CD4-positive, CD25-positive, alpha-beta regulatory T cell (primary cell): ENCODE measurements around the gene TMEM245. TPM values are rescaled to one million over a fixed set of nuclear protein-coding genes. Genes with fewer than 3 reads are reported as not detected.
A peak's percentile ranks its signal among the peaks of the same experiment; 100 is the strongest.

Source experiments
- ATAC-seq, 2 donors: fragments of 150-1000 bp; cut with Tn5 transposase; one replicate each; pipeline ENCODE4 v1.10.0; 2021; ENCODE audit warnings: low read depth in 2 of 2, moderate number of reproducible peaks in 2 of 2, moderate library complexity in 1 of 2
- DNase-seq, 3 donors: peaks; one replicate each; pipeline versions ENCODE4 v3.0.0 to v3.0.0-alpha.2; 2012 to 2022; ENCODE audit warnings: mixed read lengths in 1 of 3
- H3K27ac ChIP-seq: one replicate; pipeline ENCODE4 v1.7.0; 2013; ENCODE audit warnings: mild to moderate bottlenecking, low read length; ENCODE audit not compliant: insufficient read depth, poor library complexity, severe bottlenecking
- H3K27me3 ChIP-seq: one replicate; pipeline ENCODE4 v1.7.0; 2013; ENCODE audit warnings: low read length; ENCODE audit not compliant: control insufficient read depth, insufficient read depth
- H3K36me3 ChIP-seq: one replicate; pipeline ENCODE4 v1.7.0; 2013; ENCODE audit warnings: mild to moderate bottlenecking, low read length, moderate library complexity; ENCODE audit not compliant: control insufficient read depth, insufficient read depth
- H3K4me1 ChIP-seq: 2 replicates; pipeline ENCODE4 v1.7.0; 2013; ENCODE audit warnings: mild to moderate bottlenecking, low read length; ENCODE audit not compliant: insufficient read depth, control insufficient read depth, poor library complexity, severe bottlenecking
- H3K4me3 ChIP-seq: one replicate; pipeline ENCODE4 v1.7.0; 2013; ENCODE audit warnings: low read depth, mild to moderate bottlenecking, low read length, moderate library complexity
- H3K9me3 ChIP-seq, 2 experiments: 1 replicate in 1 of 2; 2 replicates in 1 of 2; pipeline ENCODE4 v1.7.0; 2013; ENCODE audit warnings: low read length in 2 of 2, mild to moderate bottlenecking in 1 of 2, moderate library complexity in 1 of 2; ENCODE audit not compliant: control insufficient read depth in 2 of 2
- H3K27ac Mint-ChIP-seq, 3 donors: one replicate each; pipeline ENCODE4 v1.8.0; 2020 to 2022; ENCODE audit warnings: mild to moderate bottlenecking in 3 of 3, mixed read lengths in 3 of 3, moderate library complexity in 2 of 3
- H3K27me3 Mint-ChIP-seq: one replicate; pipeline ENCODE4 v1.8.0; 2022; ENCODE audit warnings: mild to moderate bottlenecking, mixed read lengths
- H3K36me3 Mint-ChIP-seq: one replicate; pipeline ENCODE4 v1.8.0; 2020; ENCODE audit warnings: mixed read lengths
- H3K4me1 Mint-ChIP-seq, 4 donors: one replicate each; pipeline ENCODE4 v1.8.0; 2020 to 2022; ENCODE audit warnings: mixed read lengths in 4 of 4, mild to moderate bottlenecking in 1 of 4
- H3K4me3 Mint-ChIP-seq, 4 donors: one replicate each; pipeline ENCODE4 v1.8.0; 2020 to 2022; ENCODE audit warnings: mild to moderate bottlenecking in 4 of 4, mixed read lengths in 4 of 4, moderate library complexity in 3 of 4
- H3K9me3 Mint-ChIP-seq, 7 donors: one replicate each; pipeline ENCODE4 v1.8.0; 2020 to 2022; ENCODE audit warnings: mixed read lengths in 7 of 7, mild to moderate bottlenecking in 3 of 7, moderate library complexity in 2 of 7
- polyA plus RNA-seq, 4 donors: library from polyadenylated mRNA; unstranded; fragments of 300-500 nt; fragmentation: Illumina TruSeq; gene quantifications; one replicate each; pipeline ENCODE4 v1.2.3, GENCODE V29; 2021
- total RNA-seq: library from RNA; stranded (reverse); gene quantifications from one replicate; pipeline ENCODE4 v1.2.3, GENCODE V29; 2022

The TMEM245 gene
- total and polyA plus RNA-seq, 5 donors from 2014 or later, result 22.6 to 36.9 (median 29.5) TPM

GRCh38 chr9:109011231-109011671 lies 108.5 kb downstream of the TMEM245 start:
- H3K27ac Mint-ChIP-seq, result peak overlapping the region in 2 of 3 donors; percentile 84 to 96

GRCh38 chr9:109010746-109011145 lies 109.0 kb downstream of the TMEM245 start:
- peak overlapping the region; percentile 32 for H3K4me3 ChIP-seq
- H3K9me3 ChIP-seq, result no peaks in the 10 kb centered on the region
- peaks cover 29% of the 10 kb centered on the region for H3K4me1 ChIP-seq
- Mint-ChIP-seq H3K9me3 (no peaks in the 10 kb centered on the region), H3K27me3 (no peaks in the 10 kb centered on the region), H3K36me3 (no peaks in the 10 kb centered on the region), H3K4me3 (peak overlapping the region; percentile 23 to 98 (median 50)), H3K4me1 (peaks cover 3 to 31% (median 30%) of the 10 kb centered on the region in 4 donors), H3K27ac (peak overlapping the region; percentile 23 to 96 (median 84))
- no peak overlapping the region for H3K27ac ChIP-seq
- no peaks in the 10 kb centered on the region for H3K27me3 ChIP-seq
- peak; percentile 50 to 53 for ATAC-seq
- DNase-seq, result peak; percentile 59 to 92 (median 61)
- no peaks in the 10 kb centered on the region for H3K36me3 ChIP-seq

More at GRCh38 chr9:109011231-109011671, 108.5 kb downstream of the TMEM245 start:
- H3K4me1 ChIP-seq, result peaks cover 29% of the 10 kb centered on the region
- no peaks in the 10 kb centered on the region for H3K36me3 ChIP-seq
- H3K4me3 Mint-ChIP-seq, result peak overlapping the region; percentile 95 to 98 (median 96)
- no peaks in the 10 kb centered on the region for H3K27me3 ChIP-seq
- ATAC-seq (no peak), DNase-seq (no peak)
- H3K36me3 Mint-ChIP-seq, result no peaks in the 10 kb centered on the region
- no peaks in the 10 kb centered on the region for H3K9me3 Mint-ChIP-seq
- peak overlapping the region; percentile 89 for H3K4me3 ChIP-seq
- H3K27ac ChIP-seq, result no peak overlapping the region
- no peaks in the 10 kb centered on the region for H3K9me3 ChIP-seq
- peaks cover 3 to 31% (median 30%) of the 10 kb centered on the region in 4 donors for H3K4me1 Mint-ChIP-seq
- H3K27me3 Mint-ChIP-seq, result no peaks in the 10 kb centered on the region

- peaks cover 6% of the 10 kb centered on the region for H3K4me1 ChIP-seq
- H3K27ac Mint-ChIP-seq, result no peak overlapping the region
- no peak overlapping the region for H3K4me3 ChIP-seq
- no peaks in the 10 kb centered on the region for H3K27me3 ChIP-seq
- peaks cover 7 to 23% (median 13%) of the 10 kb centered on the region in 4 donors for H3K4me1 Mint-ChIP-seq
- H3K9me3 Mint-ChIP-seq, result peaks cover 0 to 13% (median 5%) of the 10 kb centered on the region in 7 donors
- H3K27me3 Mint-ChIP-seq, result no peaks in the 10 kb centered on the region
- peaks cover 5% of the 10 kb centered on the region for H3K36me3 Mint-ChIP-seq
- H3K4me3 Mint-ChIP-seq, result peak overlapping the region in 1 of 4 donors; percentile 23
- DNase-seq (no peak), ATAC-seq (no peak)
- H3K27ac ChIP-seq, result no peak overlapping the region
- peaks cover 7 to 11% of the 10 kb centered on the region in 2 experiments for H3K9me3 ChIP-seq
- no peaks in the 10 kb centered on the region for H3K36me3 ChIP-seq
Measured at GRCh38 chr9:109005678-109006077, 114.1 kb downstream of the TMEM245 start.

GRCh38 chr9:109003116-109003515 lies 116.6 kb downstream of the TMEM245 start:
- no peak for ATAC-seq
- H3K9me3 ChIP-seq, result peaks cover 7 to 11% of the 10 kb centered on the region in 2 experiments
- Mint-ChIP-seq H3K9me3 (peaks cover 0 to 13% (median 7%) of the 10 kb centered on the region in 7 donors), H3K36me3 (peaks cover 5% of the 10 kb centered on the region), H3K27ac (no peak overlapping the region), H3K4me1 (peaks cover 7 to 25% (median 12%) of the 10 kb centered on the region in 4 donors), H3K27me3 (no peaks in the 10 kb centered on the region), H3K4me3 (no peak overlapping the region)
- no peaks in the 10 kb centered on the region for H3K27me3 ChIP-seq
- DNase-seq, result no peak
- H3K27ac ChIP-seq, result no peak overlapping the region
- no peaks in the 10 kb centered on the region for H3K36me3 ChIP-seq
- H3K4me3 ChIP-seq, result no peak overlapping the region
- no peaks in the 10 kb centered on the region for H3K4me1 ChIP-seq

GRCh38 chr9:109002141-109002540 lies 117.6 kb downstream of the TMEM245 start:
- peaks cover 5% of the 10 kb centered on the region for H3K36me3 Mint-ChIP-seq
- no peak overlapping the region for H3K4me3 Mint-ChIP-seq
- peak overlapping the region in 1 of 3 donors; percentile 61 for H3K27ac Mint-ChIP-seq
- H3K9me3 Mint-ChIP-seq, result peaks cover 0 to 13% (median 7%) of the 10 kb centered on the region in 7 donors
- Histone ChIP-seq H3K36me3 (no peaks in the 10 kb centered on the region), H3K27ac (no peak overlapping the region), H3K27me3 (no peaks in the 10 kb centered on the region), H3K4me3 (no peak overlapping the region), H3K9me3 (peaks cover 7 to 11% of the 10 kb centered on the region in 2 experiments), H3K4me1 (no peaks in the 10 kb centered on the region)
- DNase-seq (no peak), ATAC-seq (no peak)
- no peaks in the 10 kb centered on the region for H3K27me3 Mint-ChIP-seq
- H3K4me1 Mint-ChIP-seq, result peaks cover 8 to 28% (median 16%) of the 10 kb centered on the region in 4 donors

- H3K27ac ChIP-seq, result no peak overlapping the region
- peaks cover 0 to 13% (median 7%) of the 10 kb centered on the region in 7 donors for H3K9me3 Mint-ChIP-seq
- H3K9me3 ChIP-seq, result peaks cover 7 to 11% of the 10 kb centered on the region in 2 experiments
- H3K4me3 Mint-ChIP-seq, result peak overlapping the region in 1 of 4 donors; percentile 19
- ATAC-seq (no peak), DNase-seq (peak in 1 of 3 donors; percentile 15)
- peaks cover 12 to 36% (median 17%) of the 10 kb centered on the region in 4 donors for H3K4me1 Mint-ChIP-seq
- peak overlapping the region; percentile 29 for H3K4me3 ChIP-seq
- no peaks in the 10 kb centered on the region for H3K27me3 ChIP-seq
- H3K4me1 ChIP-seq, result no peaks in the 10 kb centered on the region
- H3K27me3 Mint-ChIP-seq, result no peaks in the 10 kb centered on the region
- peak overlapping the region in 2 of 3 donors; percentile 3 to 18 for H3K27ac Mint-ChIP-seq
- H3K36me3 Mint-ChIP-seq, result peaks cover 5% of the 10 kb centered on the region
- no peaks in the 10 kb centered on the region for H3K36me3 ChIP-seq
Measured at GRCh38 chr9:109001275-109001676, 118.5 kb downstream of the TMEM245 start.

- peaks cover 5% of the 10 kb centered on the region for H3K4me1 ChIP-seq
- H3K4me3 ChIP-seq, result no peak overlapping the region
- no peak for DNase-seq
- H3K9me3 ChIP-seq, result no peaks in the 10 kb centered on the region
- Mint-ChIP-seq H3K27me3 (no peaks in the 10 kb centered on the region), H3K4me1 (peaks cover 17 to 51% (median 22%) of the 10 kb centered on the region in 4 donors), H3K4me3 (no peak overlapping the region), H3K36me3 (no peaks in the 10 kb centered on the region), H3K27ac (peak overlapping the region in 1 of 3 donors; percentile 7), H3K9me3 (peaks cover 0 to 3% (median 0%) of the 10 kb centered on the region in 7 donors)
- H3K27ac ChIP-seq, result no peak overlapping the region
- H3K36me3 ChIP-seq, result no peaks in the 10 kb centered on the region
- H3K27me3 ChIP-seq, result no peaks in the 10 kb centered on the region
- no peak for ATAC-seq
Measured at GRCh38 chr9:108997112-108997511, 122.6 kb downstream of the TMEM245 start.

GRCh38 chr9:108996643-108997042 lies 123.1 kb downstream of the TMEM245 start:
- H3K27me3 Mint-ChIP-seq, result no peaks in the 10 kb centered on the region
- H3K9me3 ChIP-seq, result no peaks in the 10 kb centered on the region
- H3K27me3 ChIP-seq, result no peaks in the 10 kb centered on the region
- H3K36me3 ChIP-seq, result no peaks in the 10 kb centered on the region
- H3K36me3 Mint-ChIP-seq, result no peaks in the 10 kb centered on the region
- no peak overlapping the region for H3K4me3 ChIP-seq
- no peak overlapping the region for H3K27ac ChIP-seq
- H3K4me1 ChIP-seq, result peaks cover 5% of the 10 kb centered on the region
- H3K4me3 Mint-ChIP-seq, result no peak overlapping the region
- H3K27ac Mint-ChIP-seq, result no peak overlapping the region
- H3K9me3 Mint-ChIP-seq, result peaks cover 0 to 3% (median 0%) of the 10 kb centered on the region in 7 donors
- peaks cover 14 to 50% (median 22%) of the 10 kb centered on the region in 4 donors for H3K4me1 Mint-ChIP-seq
- ATAC-seq (no peak), DNase-seq (no peak)
